Hypothalamus (tissue), 51 donors: Measurements from ENCODE around the gene NBEA.
"Not testable (repeated sequence)": the region's sequence is repeated elsewhere in the genome, so short reads cannot be mapped to it uniquely, and the experiment has no call there.

Experiments used
- DNase-seq, 51 donors: peaks; one replicate each; lab custom pipeline; 2025; lab: John Stamatoyannopoulos, UW

NBEA gene

DNA sequence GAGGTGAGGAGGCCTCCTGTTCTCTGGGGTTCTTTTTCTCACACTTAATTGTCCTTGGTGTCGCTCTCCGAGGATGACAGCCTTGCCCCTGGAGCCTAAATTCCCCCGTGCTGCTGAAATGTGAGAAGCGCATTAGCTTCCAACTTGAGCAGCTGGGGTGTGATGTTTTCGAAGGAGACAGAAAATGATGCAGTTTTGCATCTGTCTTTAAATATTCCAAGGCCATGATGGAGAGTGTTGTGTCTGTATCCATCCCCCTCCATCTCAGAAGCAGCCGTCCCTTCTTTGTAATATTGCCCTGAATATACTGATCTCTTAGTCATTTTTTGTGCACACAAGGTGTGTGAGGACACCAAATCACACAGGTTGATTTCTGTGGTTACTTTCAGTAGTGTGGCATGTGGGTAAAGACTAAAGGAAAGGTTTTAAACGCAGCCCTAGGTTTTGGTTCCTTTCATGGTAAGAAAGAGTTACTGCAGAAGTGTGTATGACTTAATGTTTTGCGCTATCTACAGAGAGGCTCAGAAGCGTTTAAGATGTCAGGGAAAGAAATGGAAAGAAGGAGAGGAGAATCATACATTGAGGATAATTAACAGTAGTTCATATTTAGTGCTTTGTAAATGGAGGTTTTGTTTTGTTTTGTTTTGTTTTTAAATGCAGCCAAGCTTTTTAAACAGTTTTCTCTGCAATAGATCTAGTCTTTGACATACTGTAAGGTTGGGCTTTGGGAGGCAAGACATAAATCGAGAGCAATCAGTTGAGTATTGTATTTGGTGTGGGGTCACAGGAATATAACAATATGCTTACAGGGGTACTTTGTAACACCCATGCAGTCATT lies 1.6 kb downstream of the NBEA start:
- DNase-seq: peak in 6 of 51 donors; percentile 11 to 48 (median 18)

DNA sequence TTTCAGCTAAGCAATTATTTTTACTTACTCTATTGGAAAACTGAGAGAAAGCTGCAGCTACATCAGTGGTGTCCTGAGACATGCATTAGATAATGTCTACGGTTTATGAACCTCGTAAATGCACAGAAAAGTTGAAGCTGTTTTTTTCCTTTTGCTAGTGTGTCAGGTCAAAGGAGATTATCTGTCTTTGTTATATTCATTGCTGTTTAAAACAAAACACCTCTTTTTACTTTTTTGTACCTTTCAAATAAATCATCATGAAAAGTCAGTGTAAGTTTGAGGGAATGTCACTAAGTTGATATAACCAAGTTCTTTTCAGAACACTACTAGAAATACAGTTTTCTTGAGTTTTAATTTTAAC lies 2.2 kb downstream of the NBEA start:
- no peak for DNase-seq

DNA sequence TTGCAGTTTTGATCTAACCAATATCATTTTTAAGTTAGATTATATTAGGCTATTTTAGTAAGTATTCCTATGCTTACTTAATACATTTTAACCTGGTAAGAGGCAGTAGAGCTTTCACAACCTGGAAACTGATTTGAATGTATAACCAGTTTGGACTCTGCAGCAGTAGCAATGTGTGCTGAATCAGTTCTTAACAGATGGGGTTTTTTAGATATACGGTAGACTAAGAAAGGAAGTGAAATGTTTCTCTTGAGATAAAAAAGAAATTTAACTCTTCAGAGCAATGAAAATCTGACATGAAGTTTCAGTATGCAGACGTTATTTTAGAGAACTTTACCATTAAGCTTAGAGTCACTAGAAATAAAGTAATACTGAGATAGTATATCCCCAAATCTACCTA lies 2.7 kb downstream of the NBEA start:
- DNase-seq: no peak

DNA sequence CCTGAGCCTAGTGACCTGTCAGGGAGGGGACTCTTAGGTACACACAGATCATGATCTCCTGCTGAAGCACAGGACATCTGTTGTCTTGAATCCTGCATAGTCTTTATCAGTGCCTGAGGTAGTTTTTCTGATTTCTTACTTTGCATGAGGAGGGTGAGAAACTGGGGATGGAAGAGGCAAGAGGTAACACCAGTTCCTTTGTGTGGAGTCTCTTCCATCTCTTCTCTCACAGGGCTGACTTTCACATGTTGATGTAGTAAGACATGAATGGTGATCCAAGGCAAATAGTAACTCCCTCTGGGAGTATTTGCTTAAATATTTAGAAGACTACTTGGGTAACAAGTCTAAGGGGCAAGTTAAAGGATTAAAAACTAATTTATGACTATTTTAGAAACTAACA lies 9.5 kb downstream of the NBEA start:
- no peak for DNase-seq

DNA sequence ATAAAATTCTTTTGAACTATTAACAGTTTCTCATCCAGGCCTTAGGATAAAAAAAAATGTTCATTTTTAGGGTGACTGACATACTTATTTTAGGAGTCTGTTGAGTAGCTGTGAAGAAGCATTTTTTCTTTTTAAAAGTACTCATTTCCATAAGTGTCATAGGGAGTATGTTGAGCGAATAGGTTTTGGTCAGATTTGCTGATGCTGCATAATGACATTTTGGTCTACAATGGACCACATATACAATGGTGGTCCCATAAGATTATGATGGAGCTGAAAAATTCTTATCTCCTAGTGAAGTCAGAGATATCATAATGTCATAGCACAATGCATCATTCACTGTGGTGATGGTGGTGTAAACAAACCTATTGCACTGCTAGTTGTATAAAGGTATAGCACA lies 17.4 kb downstream of the NBEA start:
- DNase-seq: no peak

DNA sequence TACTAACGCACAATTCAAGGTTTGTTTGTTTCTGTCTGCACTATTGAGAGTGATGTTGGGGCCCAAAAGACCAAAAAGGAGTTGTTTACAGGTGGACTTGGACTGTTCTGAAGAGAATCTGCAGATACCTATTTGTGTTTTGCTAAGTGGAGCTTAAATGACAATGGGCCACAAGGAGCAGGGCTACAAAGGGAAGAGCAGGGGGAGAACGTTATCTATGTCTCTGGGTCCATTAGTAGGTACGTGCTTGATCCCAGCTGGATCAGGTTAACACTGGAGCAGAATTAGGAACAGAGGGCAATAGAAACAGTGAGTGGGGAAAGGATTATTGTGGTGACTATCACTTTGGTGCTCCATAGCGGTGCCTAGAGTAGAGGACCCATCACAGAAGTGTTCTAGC lies 22.5 kb downstream of the NBEA start:
- no peak for DNase-seq

DNA sequence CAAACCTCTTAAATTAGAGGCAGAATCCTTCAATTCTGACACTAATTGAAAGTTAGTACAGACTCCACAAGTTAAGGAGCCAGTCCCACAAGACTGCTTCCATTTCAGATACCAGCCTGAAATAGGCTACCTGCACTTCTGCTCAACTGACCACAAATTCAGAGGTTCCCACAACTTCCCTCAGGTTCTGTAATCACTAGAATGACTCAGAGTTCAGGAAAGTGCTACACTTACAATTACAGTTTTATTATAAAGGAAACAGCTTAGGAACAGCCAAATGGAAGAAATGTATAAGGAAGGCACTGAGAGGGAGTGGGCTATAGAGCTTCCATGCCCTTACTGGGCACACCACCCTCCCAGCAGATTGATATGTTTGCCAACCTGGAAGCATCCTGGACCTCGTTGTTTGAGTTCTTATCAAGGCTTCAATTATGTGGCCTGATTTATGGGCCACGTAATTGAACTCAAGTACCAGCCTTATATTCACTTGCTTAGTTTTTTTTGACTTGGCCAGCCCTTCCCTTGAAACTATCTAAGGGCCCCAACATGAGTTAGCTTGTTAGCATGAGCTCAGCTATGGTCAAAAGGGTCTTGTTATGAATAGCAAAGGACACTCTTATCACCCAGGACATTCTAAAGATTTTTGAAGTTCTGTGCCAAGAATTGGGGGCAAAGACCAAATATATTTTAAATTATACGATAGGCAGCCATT lies 25.9 kb downstream of the NBEA start:
- DNase-seq: no peak

DNA sequence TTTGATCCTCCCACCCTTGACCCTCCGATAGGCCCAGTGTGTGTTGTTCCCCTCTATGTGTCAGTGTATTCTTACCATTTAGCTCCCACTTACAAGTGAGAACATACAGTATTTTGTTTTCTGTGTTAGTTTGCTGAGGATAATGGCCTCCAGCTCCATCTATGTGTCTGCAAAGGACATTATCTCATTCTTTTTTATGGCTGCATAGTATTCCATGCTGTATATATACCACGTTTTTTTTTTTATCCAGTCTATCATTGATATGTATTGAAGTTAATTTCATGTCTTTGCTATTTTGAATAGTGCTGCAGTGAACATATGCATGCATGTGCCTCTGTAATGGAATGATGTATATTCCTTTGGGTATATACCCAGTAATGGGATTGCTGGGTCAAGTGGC lies 27.5 kb downstream of the NBEA start:
- DNase-seq: not testable (repeated sequence)

DNA sequence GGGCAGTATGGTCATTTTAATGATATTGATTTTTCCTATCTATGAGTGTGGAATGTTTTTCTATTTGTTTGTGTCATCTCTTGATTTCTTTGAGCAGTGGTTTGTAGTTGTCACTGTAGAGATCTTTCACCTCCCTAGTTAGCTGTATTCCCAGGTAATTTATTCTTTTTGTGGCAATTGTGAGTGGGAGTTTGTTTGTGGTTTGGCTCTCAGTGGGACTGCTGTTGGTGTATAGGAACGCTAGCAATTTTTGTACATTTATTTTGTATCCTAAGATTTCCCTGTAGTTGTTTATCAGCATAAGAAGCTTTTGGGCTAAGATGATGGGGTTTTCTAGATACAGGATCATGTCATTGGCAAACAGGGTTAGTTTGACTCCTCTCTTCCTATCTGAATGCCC lies 28.9 kb downstream of the NBEA start:
- DNase-seq: no peak

DNA sequence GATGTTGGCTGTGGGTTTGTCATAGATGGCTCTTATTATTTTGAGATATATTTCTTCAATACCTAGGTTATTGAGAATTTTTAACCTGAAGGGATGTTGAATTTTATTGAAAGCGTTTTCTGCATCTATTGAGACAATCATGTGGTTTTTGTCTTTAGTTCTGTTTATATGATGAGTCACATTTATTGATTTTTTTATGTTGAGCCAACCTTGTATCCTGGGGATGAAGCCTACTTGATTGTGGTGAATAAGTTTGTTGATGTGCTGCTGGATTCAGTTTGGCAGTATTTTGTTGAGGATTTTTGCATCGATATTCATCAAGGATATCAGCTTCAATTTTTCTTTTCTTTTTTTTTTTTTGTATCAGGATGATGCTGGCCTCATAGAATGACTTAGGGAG lies 29.4 kb downstream of the NBEA start:
- DNase-seq: no peak

DNA sequence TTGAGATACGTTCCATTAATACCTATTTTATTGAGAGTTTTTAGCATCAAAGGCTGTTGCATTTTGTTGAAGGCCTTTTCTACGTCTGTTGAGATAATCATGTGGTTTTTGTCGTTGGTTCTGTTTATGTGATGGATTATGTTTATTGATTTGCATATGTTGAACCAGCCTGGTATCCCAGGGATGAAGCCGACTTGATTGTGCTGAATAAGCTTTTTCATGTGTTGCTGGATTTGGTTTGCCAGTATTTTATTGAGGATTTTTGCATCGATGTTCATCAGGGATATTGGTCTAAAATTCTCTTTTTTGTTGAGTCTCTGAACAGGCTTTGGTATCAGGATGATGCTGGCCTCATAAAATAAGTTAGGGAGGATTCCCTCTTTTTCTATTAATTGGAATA lies 43.1 kb downstream of the NBEA start:
- not testable (repeated sequence) for DNase-seq

DNA sequence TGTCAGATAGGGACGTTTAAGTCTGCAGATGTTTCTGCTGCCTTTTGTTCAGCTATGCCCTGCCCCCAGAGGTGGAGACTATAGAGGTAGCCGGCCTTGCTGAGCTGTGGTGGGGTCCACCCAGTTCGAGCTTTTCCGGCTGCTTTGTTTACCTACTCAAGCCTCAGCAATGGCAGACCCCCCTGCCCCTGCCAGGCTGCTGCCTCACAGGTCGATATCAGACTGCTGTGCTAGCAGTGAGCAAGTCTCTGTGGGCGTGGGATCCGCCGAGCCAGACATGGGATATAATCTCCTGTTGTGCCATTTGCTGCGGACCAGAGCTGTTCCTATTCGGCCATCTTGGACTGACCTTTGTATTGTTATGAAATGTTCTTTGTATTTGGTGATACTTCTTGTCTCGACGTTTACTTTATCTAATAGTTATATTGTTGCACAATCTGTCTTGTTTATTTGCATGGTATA lies 46.3 kb downstream of the NBEA start:
- DNase-seq: no peak

DNA sequence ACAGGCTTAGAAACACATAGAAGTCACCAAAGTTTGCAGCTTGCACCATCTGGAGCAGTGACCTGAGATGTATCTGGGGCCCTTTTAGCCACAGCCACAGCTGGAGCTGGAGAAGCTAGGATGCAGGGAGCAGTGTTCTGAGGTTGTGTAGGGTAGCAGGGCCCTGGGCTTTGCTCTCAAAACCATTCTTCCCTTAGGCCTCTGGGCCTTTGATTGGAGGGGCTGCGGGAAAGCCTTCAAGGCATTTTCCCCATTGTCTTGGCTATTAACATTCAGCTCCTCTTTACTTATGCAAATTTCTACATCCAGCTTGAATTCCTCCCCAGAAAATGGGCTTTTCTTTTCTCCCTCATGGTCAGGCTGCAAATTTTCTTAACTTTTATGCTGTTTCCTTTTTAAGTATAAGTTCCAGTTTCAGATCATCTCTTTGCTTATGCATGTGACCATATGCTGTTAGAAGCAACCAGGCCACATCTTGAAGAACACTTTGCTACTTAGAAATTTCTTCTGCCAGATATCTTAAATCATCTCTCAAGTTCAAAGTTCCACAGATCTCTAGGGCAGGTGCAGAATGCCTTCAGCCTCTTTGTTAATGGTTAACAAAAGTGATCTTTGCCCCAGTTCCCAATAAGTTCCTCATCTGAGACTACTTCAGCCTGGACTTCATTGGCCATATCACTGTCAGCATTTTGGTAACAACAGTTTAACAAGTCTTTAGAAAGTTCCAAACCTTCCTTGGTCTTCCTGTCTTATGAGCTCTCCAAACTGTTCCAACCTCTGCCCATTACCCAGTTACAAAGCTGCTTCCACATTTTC lies 48.5 kb downstream of the NBEA start:
- no peak for DNase-seq

DNA sequence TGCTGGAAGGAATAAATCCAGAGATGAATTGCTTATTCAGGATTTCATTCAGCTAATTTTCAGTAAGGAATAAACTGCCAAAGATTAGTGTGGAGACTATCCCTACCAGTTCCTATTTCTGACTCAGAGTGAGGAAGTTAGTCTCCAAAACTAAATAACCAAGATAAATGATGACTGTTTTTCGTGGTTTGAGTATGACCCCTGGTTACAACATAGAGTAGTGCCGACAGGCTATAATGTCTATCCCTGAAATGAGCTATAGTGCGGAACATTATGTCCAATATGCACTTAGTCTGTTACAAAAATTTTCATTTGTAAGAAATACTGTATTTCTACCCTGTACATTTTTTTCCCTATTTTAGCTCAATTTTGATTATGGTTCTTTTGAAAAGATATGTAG lies 51.4 kb downstream of the NBEA start:
- DNase-seq: no peak

DNA sequence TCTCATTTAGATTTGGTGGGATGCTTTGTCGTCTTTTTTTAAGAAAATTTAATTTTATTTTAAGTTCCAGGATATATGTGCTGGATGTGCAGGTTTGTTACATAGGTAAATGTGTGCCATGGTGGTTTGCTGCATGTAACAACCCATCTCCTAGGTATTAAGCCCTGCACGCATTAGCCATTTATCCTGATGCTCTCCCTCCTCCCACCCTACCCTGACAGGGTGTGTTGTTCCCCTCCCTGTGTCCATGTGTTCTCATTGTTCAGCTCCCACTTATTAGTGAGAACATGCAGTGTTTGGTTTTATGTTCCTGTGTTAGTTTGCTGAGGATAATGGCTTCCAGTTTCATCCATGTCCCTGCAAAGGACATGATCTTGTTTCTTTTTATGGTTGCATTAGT lies 61.7 kb downstream of the NBEA start:
- DNase-seq: not testable (repeated sequence)

DNA sequence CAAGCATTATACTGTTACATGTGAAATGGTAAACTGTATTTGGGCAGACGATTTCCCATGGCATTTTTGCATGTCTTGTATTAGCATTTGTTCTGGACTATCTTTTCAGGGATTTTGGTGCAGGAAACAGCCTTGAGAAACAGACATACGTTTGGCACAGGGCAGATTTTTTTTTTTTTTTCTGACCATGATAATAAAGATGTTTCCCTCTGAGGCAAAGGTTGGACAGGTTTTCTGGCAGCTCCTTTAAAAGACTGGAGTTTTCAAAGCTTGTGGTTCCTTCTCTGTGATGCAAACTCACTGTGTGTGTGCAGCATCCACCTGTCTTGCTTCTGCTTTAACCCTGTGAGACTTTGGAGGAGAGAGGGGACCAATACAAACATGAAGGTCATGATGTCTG lies 63.0 kb downstream of the NBEA start:
- no peak for DNase-seq

DNA sequence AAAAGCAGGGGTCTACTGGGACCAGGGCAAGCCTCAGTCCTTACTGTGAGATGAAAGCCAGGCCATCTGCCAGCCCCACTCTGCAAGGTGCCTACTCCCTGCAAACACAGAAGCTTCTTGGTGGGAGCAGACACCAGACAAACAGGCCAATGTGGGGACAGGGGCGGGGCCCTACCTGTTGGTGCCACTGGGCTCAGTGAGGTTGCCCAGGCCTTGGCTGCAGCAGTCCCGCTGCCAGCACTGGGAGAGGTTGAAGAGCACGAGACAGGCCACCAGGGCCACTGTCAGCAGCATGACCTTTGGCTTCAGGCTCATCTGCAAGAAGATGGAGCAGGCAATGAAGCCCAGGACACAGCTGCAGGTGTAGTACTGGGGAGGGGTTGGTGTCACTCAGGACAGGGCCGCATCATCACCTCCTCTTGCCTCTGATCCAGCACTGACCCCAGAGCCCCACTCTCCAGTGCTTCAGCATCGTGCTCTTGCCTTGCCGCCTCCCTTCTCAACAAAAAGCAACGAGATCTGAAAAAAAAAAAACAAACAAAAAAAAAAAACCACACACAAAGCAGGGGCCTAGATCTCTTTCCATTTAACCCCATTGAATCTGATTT lies 72.6 kb downstream of the NBEA start:
- peak in 1 of 51 donors; percentile 2 for DNase-seq

DNA sequence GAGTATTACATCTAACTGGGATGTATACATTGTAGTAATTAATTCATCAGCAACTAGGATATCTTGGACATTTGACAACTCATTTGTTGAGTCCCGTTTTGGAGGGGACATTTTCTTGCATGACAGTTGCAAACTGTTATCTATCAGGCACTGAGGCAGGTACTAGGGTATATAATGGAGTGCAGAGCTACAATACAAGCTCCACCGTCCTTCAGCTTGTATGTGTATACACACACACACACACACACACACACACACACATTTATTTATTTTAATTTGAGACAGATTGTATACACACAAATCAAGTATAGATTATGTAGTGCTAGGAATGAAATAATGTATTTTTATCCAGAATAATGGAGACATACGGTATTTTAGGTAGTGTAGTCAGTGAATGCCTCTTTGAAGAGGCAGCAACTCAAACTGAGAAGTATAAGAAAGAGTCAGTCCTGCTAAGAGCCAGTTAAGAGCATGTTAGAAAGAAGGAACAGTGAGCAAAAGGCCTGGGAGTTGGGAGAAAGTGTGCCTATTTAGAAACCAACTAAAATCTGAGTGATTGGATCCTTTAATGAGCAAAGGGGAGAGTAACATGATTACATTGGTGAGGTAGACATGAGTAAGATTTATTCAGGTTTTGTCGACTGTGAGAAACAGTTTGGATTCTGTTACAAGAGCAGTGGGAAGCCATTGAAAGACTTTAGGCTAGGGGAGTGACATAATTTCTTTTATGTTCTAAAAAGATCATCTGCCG lies 74.5 kb downstream of the NBEA start:
- DNase-seq: peak in 1 of 51 donors; percentile 10

DNA sequence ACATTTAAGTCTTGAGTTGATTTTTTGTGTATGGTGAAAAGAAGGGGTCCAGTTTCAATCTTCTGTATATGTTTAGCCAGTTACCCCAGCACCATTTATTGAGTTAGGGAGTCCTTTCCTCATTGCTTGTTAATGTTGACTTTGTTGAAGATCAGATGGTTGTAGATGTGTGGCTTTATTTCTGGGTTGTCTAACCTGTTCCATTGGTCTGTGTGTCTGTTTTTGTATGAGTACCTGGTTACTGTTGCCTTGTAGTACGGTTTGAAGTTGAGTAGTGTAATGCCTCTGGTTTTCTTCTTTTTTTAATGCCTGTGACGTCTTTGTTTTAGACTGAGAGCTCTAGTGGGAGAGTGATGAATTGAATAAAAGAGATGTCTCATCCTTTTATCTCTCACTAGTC lies 83.2 kb downstream of the NBEA start:
- no peak for DNase-seq

DNA sequence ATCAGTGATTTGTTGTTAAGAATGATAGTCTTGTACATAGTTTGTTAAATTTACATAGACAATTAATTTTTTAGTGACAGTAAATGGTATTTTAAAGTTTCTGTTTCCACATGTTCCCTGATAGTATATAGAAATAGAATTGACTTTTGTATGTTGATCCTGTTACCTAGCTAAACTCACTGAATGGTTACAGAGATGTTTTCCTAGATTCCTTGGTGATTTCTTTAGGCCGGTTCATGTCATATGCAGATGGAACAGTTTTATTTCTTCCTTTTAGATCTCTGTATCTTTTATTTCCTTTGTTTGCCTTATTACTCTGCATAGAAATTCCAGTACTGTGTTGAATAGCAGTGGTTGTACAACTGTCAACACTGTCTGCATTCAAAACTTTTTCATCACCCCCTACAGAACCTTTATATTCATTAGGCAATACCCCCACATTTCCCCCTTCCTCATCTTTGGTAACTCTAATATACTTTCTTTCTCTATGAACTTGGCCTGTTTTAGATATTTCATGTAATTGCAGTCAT lies 86.3 kb downstream of the NBEA start:
- DNase-seq: no peak
